Measurements from ENCODE around the gene EIF5B.

- TF ChIP-seq CTCF (IDR thresholded peaks at IDR 0.05; ENCODE audit: poor library complexity), result no peak
- TF ChIP-seq EZH2 (IDR thresholded peaks at IDR 0.05; ENCODE audit: borderline replicate concordance), result no peak
These were observed 102.8 kb downstream of the EIF5B start for GRCh38 chr2:99439971-99440505.

Measured in hepatocyte (in vitro differentiated cells).